GM21360 (cell line): ENCODE measurements around the gene KLHDC10.
"Not testable (repeated sequence)": the region's sequence is repeated elsewhere in the genome, so short reads cannot be mapped to it uniquely, and the experiment has no call there.

Experiments
- ATAC-seq: cut with Tn5 transposase; IDR thresholded peaks from one replicate; pipeline ENCODE4 v1.9.1; 2021; ENCODE audit warnings: mild to moderate bottlenecking, moderate library complexity; ENCODE audit not compliant: unreplicated experiment

The KLHDC10 gene

DNA sequence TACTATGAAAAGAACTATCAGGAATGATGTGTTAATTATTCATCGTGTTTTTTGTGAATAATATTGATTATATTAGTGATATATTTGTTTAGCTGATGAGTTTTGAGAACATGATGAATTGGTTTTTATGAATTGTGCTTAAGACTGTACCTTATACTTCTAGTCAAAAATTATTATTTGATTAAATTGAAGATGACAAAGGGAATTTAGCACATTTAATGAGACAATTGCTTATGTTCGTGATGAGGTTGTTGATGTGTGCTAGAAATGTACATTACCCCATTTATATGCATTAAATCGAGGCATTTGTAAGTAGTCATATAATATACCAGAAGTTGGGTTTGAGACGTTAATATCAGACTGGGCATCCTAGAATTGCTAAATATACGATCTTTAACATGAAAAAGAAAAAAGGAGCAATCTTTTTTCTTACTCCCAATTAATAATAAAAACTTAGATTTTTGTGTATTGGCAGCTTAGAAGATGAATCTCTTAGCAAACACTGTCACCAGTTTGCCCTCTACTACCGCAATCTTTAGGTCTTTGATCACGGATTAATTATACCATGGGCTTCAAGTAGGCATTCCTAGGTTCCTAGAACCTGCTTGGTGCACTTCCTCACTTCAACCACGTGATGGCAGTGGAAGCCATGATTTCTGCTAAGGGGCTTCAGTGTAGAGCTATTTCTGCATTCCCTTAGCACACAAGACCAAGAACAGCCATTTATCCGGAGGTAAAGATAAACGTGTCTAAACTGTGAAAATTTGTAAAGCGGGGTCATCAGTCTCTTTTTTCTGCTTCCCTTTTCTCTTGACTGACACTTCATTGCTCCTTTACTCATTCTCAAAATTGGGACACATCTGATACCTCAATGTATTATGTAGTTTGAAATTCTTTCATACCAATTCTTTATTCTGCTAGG is 1.6 kb downstream of the KLHDC10 start:
- no peak for ATAC-seq

DNA sequence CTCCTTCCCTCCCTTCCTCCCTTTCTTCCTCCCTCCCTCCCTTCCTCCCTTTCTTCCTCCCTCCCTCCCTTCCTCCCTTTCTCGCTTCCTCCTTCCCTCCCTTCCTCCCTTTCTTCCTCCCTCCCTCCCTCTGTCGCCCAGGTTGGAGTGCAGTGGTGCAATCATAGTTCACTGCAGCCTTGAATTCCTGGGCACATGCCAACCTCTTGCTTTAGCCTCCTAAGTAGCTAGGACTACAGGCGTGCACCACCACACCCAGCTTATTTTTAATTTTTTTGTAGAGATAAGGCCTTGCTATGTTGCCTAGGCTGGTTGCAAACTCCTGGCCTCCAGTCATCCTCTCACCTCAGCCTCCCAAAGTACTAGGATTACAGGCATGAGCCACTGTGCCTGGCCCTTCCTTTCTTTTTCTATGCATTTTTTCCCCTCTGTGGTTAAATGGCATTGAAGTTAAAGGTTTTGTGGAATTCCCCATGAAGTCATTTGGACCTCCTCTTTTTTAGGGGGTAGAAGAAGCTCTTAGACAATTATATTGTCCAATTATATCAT is 9.6 kb downstream of the KLHDC10 start:
- no peak for ATAC-seq

- not testable (repeated sequence) for ATAC-seq
These were observed 13.2 kb downstream of the KLHDC10 start for GRCh38 chr7:130083497-130083896.

GRCh38 chr7:130084037-130084875 is 13.9 kb downstream of the KLHDC10 start:
- ATAC-seq = no peak

- not testable (repeated sequence) for ATAC-seq
These were observed 14.9 kb downstream of the KLHDC10 start for GRCh38 chr7:130085235-130085634.

DNA sequence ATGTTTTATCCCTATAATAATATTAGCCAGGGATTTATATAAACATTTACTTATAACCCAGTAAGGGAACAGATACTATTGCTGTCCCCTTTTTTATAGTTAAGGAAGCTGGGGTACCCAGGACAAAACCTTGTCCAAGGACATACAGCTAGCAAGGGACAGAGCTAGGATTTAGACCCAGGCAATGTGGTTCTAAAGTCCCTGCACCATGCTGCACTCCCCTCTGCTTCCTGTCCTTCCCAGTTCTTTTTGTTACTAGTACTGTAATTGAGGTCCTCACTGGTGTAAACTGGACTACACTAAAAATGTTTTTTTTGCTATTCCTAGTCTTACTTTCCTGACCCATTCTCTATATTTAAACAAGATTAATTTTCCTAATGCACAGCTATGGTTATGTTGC is 16.6 kb downstream of the KLHDC10 start:
- no peak for ATAC-seq

- ATAC-seq = no peak
These were observed 17.0 kb downstream of the KLHDC10 start for GRCh38 chr7:130087364-130087763.

DNA sequence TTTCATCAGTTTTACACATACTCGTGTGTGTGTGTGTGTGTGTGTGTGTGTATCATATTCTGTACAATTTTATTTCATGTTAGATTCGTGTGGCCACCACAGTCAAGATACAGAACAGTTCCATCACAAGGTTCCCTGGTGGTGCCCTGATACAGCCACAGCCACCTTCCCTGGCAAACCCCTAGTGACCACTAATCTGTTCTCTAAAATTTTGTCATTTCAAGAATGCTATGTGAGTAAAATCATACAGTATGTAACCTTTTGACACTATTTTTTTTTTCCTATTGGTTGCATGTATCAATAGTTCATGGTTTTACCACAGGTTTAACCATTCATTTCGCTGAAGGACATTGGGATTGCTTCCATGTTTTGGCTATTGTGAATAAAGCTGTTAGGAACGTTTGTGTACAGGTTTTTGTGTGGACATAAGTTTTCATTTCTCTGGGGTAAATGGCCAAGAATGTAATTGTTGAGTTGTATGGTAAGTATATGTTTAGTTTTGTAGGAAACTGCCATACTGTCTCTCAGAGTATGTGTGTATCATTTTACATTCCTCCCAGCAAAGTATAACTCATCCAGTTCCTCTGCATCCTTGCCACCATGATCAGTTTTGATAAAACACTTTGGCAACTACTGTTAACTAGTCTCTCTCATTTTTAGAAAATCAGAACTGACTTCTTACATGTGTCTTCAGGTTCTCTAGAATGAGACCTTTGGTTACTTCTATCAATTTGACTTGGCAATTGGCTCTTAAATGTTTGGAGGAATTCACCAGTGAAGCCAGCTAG is 20.6 kb downstream of the KLHDC10 start:
- no peak for ATAC-seq

- no peak for ATAC-seq
These were observed 21.7 kb downstream of the KLHDC10 start for GRCh38 chr7:130091999-130092398.

DNA sequence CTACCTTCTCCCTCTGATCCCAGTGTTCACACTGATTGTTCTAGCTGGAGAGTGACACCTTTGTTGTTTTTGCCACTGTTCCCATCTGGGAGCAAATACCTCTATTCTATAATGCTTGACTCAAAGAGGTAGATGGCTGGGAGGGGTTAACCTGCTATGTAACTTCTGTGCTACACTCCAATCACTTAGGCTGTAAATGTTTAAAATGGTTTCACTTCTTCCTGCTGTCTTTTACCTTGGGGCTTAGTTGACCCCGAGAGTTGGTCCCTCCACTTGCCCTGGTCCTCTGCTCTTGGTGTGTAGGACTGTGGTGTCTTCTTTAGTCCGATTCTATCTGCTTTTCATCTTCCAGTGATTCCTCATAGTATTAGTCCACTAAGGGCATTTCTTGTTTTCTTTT is 22.3 kb downstream of the KLHDC10 start:
- ATAC-seq = no peak

- ATAC-seq = no peak
These were observed 25.5 kb downstream of the KLHDC10 start for GRCh38 chr7:130095812-130096211.

DNA sequence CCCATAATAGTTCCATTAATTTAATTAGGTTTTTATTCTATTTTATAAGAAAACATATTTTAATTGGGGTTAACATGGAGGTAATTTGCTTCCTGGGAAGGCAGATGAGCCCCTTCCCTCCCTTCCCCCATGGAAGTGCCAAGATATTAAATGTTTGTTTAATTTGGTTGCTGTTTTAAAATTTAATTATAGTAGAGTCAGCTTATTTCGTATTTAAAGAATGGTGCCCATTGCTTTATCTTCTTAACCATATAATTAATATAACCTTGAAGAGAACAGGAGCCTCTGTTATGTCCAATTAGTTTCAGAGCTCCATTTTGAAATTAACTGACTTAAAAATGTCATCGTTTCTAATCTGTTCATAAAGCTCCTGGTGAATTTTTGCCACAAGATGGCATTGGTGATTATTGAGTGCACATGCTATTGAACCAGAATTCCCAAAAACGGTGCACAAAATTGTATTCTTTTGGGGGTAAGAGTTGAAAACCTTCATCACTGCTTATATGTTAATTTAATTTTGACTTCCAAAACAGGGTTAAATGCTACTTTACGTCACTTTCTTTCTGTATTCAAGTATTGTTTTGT is 26.0 kb downstream of the KLHDC10 start:
- ATAC-seq = no peak

DNA sequence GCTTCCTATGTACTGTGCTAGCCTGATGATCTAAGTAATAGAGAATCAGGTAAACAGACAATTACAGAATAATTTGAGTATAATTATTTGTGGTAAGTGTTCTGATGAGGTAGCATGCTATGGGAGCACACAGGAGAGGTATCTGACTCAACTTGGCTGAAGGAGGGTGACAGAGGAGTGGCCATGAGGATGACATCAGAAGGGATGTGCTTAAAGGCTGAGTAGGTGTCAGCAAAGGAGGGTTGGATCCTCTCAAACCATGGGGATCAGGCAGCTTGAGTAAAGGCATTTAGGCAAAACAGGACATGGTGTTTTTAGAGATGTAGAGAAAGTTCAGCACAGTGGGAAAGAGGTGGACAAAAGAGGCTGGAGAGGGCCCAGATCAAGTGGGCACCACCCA is 29.0 kb downstream of the KLHDC10 start:
- ATAC-seq = no peak

- no peak for ATAC-seq
These were observed 32.3 kb downstream of the KLHDC10 start for GRCh38 chr7:130102588-130102987.

- no peak for ATAC-seq
These were observed 37.8 kb downstream of the KLHDC10 start for GRCh38 chr7:130107949-130108674.

GRCh38 chr7:130108809-130109208 is 38.5 kb downstream of the KLHDC10 start:
- no peak for ATAC-seq

DNA sequence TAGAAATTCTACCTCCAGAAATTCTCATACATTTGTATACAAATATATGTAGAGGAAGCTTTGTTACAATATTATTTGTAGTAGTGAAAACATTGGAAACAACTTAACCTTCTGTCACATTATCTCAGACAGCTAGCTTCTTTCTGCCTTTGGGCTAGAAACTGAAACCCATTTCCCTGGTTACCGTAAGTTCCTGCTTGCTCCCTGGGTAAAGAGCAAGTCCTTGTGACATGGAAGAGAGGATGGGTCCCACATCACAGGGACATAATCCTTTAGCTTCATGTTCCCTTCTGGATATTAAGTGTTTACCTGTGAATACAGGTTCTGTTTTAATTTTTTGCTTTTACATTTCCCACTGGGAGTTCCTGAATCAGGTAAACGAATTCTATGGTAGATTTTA is 41.8 kb downstream of the KLHDC10 start:
- ATAC-seq = no peak

GRCh38 chr7:130112662-130113425 is 42.5 kb downstream of the KLHDC10 start:
- ATAC-seq = no peak

GRCh38 chr7:130113426-130113805 is 43.1 kb downstream of the KLHDC10 start:
- ATAC-seq = not testable (repeated sequence)
